ENCODE measurements around the gene BBX.

The BBX gene

GRCh38 chr3:107650788-107651187, 128.0 kb downstream of the BBX start:
- no peak for DNase-seq (ENCODE audit: low read depth, low spot score)

DNA sequence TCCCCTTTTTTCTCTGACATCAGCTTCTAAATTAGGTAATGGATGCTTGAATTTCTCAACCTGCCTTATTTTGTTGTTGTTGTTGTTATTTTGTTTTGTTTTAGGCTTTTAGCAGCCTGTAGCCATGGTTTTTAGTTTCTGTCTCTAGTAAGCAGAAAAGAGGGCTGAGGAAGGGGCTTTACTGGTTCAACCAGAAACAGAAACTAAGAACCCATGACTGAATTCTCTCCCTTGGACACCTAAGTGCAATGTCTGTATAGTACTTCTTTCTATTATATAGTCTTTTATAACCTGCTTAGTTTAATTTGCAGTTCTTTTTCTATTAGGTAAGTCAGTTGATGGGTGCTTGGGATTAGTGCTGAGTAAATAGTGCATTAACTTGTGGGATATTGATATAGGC, 129.0 kb downstream of the BBX start:
- DNase-seq (ENCODE audit: low read depth, low spot score) = no peak

- no peak for DNase-seq (ENCODE audit: low read depth, low spot score)
These were observed 131.5 kb downstream of the BBX start for GRCh38 chr3:107654218-107654617.

DNA sequence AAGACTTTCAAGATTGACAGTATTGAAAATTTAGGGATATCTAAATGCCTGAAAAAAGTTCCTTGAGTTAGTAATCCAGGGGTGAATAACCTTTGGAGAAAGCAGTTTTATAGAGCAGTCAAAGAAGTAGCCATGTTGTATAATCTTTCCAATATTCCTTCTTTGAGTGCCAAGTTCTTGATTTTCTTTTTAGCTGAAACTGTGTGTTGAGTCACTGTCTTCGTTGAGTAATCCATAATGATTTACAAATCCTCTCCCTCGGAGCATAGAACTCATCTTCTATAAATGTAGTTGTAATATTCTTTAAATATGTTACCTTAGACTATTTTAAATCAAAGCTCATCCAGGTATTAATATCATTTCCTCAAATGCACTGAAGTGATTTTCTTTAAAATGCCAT, 135.2 kb downstream of the BBX start:
- DNase-seq (ENCODE audit: low read depth, low spot score) = no peak

- no peak for DNase-seq (ENCODE audit: low read depth, low spot score)
These were observed 137.7 kb downstream of the BBX start for GRCh38 chr3:107660306-107660976.

GRCh38 chr3:107661447-107662123, 138.8 kb downstream of the BBX start:
- DNase-seq (ENCODE audit: low read depth, low spot score) = no peak

DNA sequence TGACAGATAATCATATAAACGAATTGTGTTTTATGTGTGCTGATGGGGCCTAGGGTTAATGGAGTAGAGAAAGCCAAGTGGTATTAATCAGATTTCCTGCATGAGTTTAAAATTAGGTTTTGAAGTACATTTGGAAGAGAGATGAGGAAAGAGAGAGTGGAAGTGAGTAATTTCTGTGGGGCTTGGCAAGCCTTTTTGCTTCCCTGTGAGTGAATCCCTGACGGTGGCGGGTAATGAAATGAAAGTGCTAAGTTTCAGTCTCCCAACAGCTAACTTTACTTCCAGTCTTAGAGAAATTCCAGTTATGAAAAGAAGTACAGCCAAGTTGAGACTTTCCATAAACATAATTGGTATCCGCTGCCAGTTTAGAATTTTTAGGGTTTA, 139.4 kb downstream of the BBX start:
- DNase-seq (ENCODE audit: low read depth, low spot score) = no peak

GRCh38 chr3:107662586-107662985, 139.8 kb downstream of the BBX start:
- no peak for DNase-seq (ENCODE audit: low read depth, low spot score)

DNA sequence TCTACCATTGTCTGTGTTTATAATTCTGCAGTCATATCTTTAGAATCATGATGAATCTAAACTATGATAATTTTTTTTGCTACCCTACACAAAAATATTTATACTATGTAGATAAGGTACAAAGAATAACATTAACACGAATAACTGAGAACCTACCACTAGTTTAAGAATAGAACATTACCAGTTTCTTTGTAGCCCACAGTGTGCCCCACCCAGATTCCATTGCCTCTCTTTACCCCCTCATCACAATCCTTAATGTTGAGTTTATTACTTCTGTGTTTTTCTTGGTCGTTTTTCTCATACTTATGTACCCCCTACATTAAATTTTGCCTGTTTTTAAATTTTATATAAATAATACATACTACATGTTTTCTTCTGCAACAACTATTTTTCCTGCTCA, 140.5 kb downstream of the BBX start:
- DNase-seq (ENCODE audit: low read depth, low spot score) = no peak

DNA sequence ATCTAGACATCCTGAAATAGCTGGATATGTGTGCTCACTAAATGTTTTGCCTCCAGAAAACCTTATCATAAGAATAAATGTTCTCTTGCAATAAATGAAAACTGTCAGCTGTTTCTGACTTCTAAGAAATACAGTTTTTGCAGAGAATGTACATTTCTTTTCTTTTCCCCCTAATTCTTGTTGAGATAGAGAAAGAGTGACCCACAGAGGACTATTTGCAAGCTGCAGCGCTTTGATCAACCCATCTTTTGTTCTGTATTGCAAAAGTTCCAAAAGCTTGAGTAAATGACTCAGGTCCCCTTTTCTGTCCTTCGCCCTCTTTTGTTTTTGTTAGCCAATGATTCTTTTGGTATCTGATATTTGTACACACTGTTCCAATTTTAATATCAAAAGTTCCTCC, 141.9 kb downstream of the BBX start:
- no peak for DNase-seq (ENCODE audit: low read depth, low spot score)

DNA sequence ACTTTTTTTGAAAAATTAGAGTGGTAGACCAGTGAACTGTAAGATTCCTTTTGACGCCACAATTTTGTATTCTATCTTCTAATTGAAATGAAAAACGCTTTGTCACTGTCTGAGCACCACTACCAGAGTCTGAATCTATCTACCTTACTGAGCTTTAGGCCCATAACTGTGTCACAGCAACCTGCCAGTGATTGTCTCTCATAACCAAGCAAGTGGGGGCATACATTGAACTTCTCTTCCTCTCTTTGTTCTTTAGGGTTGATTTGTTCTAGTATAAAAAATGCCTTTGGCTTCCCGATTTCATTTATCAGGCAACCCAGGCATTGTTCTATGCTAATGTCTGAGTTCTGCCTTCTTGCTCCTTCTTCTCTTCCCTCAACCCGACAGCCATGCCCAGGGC, 142.6 kb downstream of the BBX start:
- DNase-seq (ENCODE audit: low read depth, low spot score) = no peak

- DNase-seq (ENCODE audit: low read depth, low spot score) = no peak
These were observed 144.1 kb downstream of the BBX start for GRCh38 chr3:107666853-107667252.

DNA sequence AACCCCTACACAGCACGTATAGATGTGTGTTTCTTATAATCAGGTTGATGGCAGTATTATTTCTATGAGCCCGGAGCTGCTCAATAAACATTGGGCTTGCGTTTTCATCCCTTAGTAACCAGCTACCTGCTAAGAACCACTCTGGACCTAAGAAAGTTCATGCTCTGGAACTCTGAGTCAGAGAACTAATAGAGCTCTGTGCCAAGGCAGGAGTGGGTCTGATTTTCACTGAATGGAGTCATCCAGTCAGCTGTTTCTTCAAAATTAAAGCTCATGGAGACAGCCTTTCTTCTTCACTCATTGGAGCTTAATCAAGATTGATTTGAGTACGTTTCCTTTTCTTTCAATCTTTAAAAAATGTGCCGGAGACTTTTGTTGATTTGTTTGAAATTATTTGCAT, 145.7 kb downstream of the BBX start:
- no peak for DNase-seq (ENCODE audit: low read depth, low spot score)

DNA sequence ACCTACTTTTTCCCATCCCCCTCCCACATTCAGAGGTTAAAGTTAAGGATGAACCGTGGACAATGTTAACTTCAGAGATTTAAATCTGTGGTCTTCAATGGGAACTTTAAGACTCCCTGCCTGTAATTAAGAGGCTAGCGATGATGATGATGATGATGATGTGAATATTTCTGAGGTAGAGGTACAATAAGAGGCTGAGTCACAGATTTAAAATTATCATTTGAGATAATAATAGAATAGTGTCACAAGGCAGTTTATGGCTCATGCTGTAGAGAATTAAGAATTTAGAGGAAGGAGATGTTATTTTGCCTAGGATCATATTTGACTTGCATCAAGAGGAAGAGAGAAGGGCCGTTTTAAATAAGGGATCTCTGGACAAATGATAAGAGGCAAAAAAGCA, 146.2 kb downstream of the BBX start:
- no peak for DNase-seq (ENCODE audit: low read depth, low spot score)

DNA sequence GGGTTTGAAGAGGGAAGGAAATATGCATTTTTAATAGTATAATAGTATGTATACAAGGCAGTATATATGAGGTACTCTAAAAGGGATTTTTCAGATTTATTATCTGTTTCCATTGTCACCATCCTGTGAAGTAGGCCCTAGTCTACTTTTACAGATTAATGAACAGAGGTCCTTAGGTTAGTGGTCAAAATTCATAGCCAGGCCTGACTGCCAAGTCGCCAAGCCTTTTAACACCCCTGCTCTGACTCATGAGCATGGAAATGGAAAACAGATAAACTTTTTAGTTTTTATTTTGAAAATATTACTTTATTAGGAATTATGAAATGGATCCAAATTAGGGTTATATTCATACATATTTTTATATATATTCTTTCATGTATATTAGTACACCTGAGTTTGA, 146.9 kb downstream of the BBX start:
- no peak for DNase-seq (ENCODE audit: low read depth, low spot score)

DNA sequence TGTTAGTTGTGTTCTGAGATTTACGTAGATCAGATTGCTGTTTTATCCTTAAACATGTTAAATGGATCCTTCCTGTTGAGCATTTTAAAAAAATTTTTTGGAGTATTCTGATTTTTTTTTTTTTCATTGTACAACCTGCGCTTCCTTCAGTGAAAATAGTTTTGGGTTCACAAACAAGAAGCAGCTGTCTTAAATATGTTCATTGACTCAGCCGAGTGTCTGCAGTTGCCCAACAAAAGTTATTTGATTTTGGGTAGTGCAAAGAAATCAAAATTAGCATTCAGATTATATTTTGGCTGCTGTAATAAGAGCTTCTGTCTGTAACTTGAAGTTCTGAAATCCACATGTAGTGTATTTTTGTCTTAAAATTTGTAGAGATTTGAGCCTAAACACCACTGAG, 148.2 kb downstream of the BBX start:
- no peak for DNase-seq (ENCODE audit: low read depth, low spot score)

DNA sequence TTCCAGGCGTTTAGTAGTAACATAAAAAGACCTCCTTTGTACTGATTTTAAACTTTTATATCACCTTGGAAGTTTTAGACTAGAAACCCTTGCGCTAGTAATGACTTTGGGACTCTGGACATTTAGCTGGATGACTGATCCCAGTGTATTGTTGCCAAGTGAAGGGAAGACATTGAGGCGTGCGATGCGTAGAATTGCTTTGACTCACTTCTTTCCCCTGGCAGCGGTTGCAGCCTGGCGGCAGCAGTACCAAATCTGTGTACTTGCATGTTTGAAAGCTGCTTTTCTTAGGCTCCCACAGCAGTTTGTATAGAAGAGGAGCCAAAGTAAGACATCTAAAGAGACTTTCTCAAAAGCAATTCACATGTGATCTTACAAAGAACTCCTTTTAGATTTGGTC, 151.6 kb downstream of the BBX start:
- no peak for DNase-seq (ENCODE audit: low read depth, low spot score)

DNA sequence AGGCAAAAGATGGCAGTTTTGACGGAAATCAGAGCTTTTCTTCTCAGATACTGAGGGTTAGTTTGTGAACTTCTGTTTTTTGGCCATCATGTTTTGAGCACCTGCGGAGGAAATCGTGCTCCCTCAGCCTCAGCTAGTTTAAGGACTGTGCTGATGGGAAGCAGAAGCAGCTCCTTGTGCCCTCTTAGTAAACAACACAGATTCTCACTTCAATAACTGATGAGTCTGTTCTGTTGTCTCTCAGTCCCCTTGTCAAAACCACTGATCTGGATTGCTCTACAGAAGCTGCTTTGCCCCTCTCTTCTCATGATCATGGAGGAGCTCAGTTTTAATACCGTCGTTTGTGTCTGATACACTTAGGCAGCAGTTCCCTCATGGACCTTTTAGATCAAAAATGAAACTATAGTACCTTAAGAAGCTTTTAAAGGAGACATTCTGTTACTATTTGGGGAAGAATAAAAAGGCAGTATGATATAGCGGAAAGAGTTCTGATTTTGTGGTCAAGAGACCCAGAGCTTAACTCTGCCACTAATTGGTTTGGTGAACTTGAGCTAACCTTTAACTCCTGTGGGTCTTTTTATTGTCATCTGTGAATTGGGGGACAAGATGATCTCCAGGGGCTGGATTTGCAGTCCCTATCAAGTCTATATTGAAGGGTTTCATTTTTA, 152.6 kb downstream of the BBX start:
- DNase-seq (ENCODE audit: low read depth, low spot score) = no peak

DNA sequence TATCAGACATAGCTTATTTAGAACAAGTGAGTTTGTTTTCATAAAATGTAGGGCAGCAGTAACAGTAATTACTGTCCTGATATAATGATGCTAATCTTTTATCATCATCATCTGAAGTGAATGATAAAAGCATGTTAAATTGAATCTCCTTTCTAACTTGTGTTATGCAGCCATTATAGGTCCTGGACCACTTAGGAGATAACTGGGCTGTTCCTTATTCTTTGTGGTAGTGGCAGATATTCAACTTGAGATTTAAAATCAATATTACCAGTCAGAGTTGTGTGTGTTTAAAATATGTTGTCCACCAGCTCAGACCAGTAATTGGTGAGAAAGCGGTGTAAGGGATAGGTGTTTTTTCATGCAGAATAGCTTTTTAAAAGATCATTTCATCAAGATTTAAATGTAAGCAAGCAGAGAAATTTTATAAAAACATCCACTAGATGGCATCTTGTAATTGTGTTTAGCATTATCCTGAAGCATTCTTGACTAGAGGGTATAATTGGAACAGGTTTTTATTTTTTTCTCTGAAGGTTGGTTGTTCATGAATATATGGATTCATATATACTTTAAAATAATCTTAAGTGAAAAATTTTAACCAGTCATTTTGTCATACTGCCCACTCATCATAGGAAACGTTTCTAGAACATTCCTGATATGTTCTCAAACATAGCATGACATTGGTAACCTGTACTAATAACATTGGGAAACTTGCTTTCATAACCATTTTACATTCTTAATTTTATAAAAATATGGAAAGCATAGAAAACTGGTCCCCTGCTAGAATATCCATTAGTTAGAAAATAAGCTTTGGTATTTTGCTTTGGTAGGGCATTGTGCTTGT, 153.9 kb downstream of the BBX start:
- DNase-seq (ENCODE audit: low read depth, low spot score) = no peak

GRCh38 chr3:107679921-107680320, 157.2 kb downstream of the BBX start:
- no peak for DNase-seq (ENCODE audit: low read depth, low spot score)

DNA sequence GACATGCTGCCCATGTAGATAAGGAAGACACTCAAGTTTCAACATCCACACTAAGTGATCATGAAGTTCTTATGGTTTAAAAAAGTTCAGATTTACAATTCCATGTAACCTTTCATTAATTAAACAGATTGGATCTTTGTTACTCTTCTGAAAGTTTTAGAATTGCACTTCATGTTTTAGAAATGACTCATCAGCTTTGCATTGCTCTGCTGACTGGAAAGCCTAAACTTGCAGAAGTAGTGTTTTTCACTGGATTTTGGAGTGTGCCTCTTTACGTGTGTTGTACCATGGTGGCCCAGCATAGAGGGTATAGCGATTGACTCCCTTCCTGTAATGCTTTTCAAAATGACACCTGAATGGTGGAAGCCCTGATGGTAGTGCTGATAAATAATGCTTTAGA, 157.9 kb downstream of the BBX start:
- DNase-seq (ENCODE audit: low read depth, low spot score) = no peak

GRCh38 chr3:107681396-107681795, 158.6 kb downstream of the BBX start:
- no peak for DNase-seq (ENCODE audit: low read depth, low spot score)
